ENCODE results near the gene SLC25A34. TPM values are rescaled to one million over a fixed set of nuclear protein-coding genes. Genes with fewer than 3 reads are reported as not detected.
"Not testable (repeated sequence)": the region's sequence is repeated elsewhere in the genome, so short reads cannot be mapped to it uniquely, and the experiment has no call there.

The SLC25A34 gene
- not detected in 2 replicates for total RNA-seq (2014; rRNA removed; shearing (Covaris generic); ENCODE audit: low replicate concordance)

GRCh38 chr1:15736038-15736891 lies at the start of gene SLC25A34:
SLC25A34 (plus strand) TSS chr1:15736258; CDS start chr1:15736486, 228 bp downstream.
- Histone ChIP-seq H3K4me3 (no peak within 1 kb of the TSS), H3K36me3 (peaks cover 13% of the 10 kb centered on the region; the same call in 1 of the 2 replicates), H3K27me3 (no peaks in the 10 kb centered on the region)

GRCh38 chr1:15687446-15687845 lies 48.6 kb upstream of the SLC25A34 start:
- Histone ChIP-seq H3K4me3 (no peak overlapping the region), H3K36me3 (0 out of 2 replicates have a peak, but pooled peaks cover 2% of the 10 kb centered on the region), H3K9me3 (no peaks in the 10 kb centered on the region), H3K27me3 (no peaks in the 10 kb centered on the region)
- DNase-seq, result no peak

More at GRCh38 chr1:15736038-15736891, at the start of gene SLC25A34:
- no peaks in the 10 kb centered on the region for H3K9me3 ChIP-seq
- no peak for DNase-seq

- no peak overlapping the region for H3K4me3 ChIP-seq
- H3K9me3 ChIP-seq, result no peaks in the 10 kb centered on the region
- H3K27me3 ChIP-seq, result no peaks in the 10 kb centered on the region
- DNase-seq, result no peak
- 0 out of 2 replicates have a peak, but pooled peaks cover 6% of the 10 kb centered on the region for H3K36me3 ChIP-seq
Observed at GRCh38 chr1:15690317-15690716, 45.7 kb upstream of the SLC25A34 start.

GRCh38 chr1:15691434-15692032 lies 44.5 kb upstream of the SLC25A34 start:
- H3K36me3 ChIP-seq, result 0 out of 2 replicates have a peak, but pooled peaks cover 7% of the 10 kb centered on the region
- no peak overlapping the region for H3K4me3 ChIP-seq
- no peak for DNase-seq
- no peaks in the 10 kb centered on the region for H3K27me3 ChIP-seq
- H3K9me3 ChIP-seq, result no peaks in the 10 kb centered on the region

GRCh38 chr1:15692121-15692682 lies 43.9 kb upstream of the SLC25A34 start:
- Histone ChIP-seq H3K27me3 (no peaks in the 10 kb centered on the region), H3K36me3 (peaks cover 7% of the 10 kb centered on the region; the same call in 1 of the 2 replicates), H3K4me3 (no peak overlapping the region), H3K9me3 (no peaks in the 10 kb centered on the region)
- DNase-seq, result no peak

GRCh38 chr1:15693371-15693770 lies 42.7 kb upstream of the SLC25A34 start:
- H3K27me3 ChIP-seq, result no peaks in the 10 kb centered on the region
- H3K4me3 ChIP-seq, result no peak overlapping the region
- no peak for DNase-seq
- peaks cover 7% of the 10 kb centered on the region; the same call in 1 of the 2 replicates for H3K36me3 ChIP-seq
- H3K9me3 ChIP-seq, result no peaks in the 10 kb centered on the region

- no peak overlapping the region for H3K4me3 ChIP-seq
- peaks cover 4% of the 10 kb centered on the region; the same call in 1 of the 2 replicates for H3K36me3 ChIP-seq
- DNase-seq, result no peak
- no peaks in the 10 kb centered on the region for H3K9me3 ChIP-seq
- H3K27me3 ChIP-seq, result no peaks in the 10 kb centered on the region
Observed at GRCh38 chr1:15696956-15697521, 39.0 kb upstream of the SLC25A34 start.

- no peak for DNase-seq
- Histone ChIP-seq H3K4me3 (no peak overlapping the region), H3K36me3 (peaks cover 4% of the 10 kb centered on the region; the same call in 1 of the 2 replicates), H3K9me3 (no peaks in the 10 kb centered on the region), H3K27me3 (no peaks in the 10 kb centered on the region)
Observed at GRCh38 chr1:15698201-15698600, 37.9 kb upstream of the SLC25A34 start.

GRCh38 chr1:15699321-15699720 lies 36.7 kb upstream of the SLC25A34 start:
- not testable (repeated sequence) for H3K36me3 ChIP-seq, H3K9me3 ChIP-seq, DNase-seq, H3K4me3 ChIP-seq, H3K27me3 ChIP-seq

- H3K27me3 ChIP-seq, result no peaks in the 10 kb centered on the region
- DNase-seq, result no peak
- H3K4me3 ChIP-seq, result no peak overlapping the region
- peaks cover 8% of the 10 kb centered on the region for H3K36me3 ChIP-seq
- H3K9me3 ChIP-seq, result no peaks in the 10 kb centered on the region
Observed at GRCh38 chr1:15700508-15700907, 35.5 kb upstream of the SLC25A34 start.

- H3K36me3 ChIP-seq, result peaks cover 8% of the 10 kb centered on the region
- no peaks in the 10 kb centered on the region for H3K27me3 ChIP-seq
- H3K4me3 ChIP-seq, result no peak overlapping the region
- no peaks in the 10 kb centered on the region for H3K9me3 ChIP-seq
- DNase-seq, result no peak
Observed at GRCh38 chr1:15701784-15702183, 34.3 kb upstream of the SLC25A34 start.

- Histone ChIP-seq H3K4me3 (no peak overlapping the region), H3K9me3 (no peaks in the 10 kb centered on the region), H3K36me3 (peaks cover 8% of the 10 kb centered on the region), H3K27me3 (no peaks in the 10 kb centered on the region)
- peak; percentile 19 for DNase-seq
Observed at GRCh38 chr1:15702722-15703550, 33.1 kb upstream of the SLC25A34 start.

GRCh38 chr1:15703562-15703961 lies 32.5 kb upstream of the SLC25A34 start:
- no peak overlapping the region for H3K4me3 ChIP-seq
- peaks cover 8% of the 10 kb centered on the region for H3K36me3 ChIP-seq
- H3K27me3 ChIP-seq, result no peaks in the 10 kb centered on the region

GRCh38 chr1:15704526-15705183 lies 31.4 kb upstream of the SLC25A34 start:
- no peaks in the 10 kb centered on the region for H3K27me3 ChIP-seq

More at GRCh38 chr1:15703562-15703961, 32.5 kb upstream of the SLC25A34 start:
- no peaks in the 10 kb centered on the region for H3K9me3 ChIP-seq
- DNase-seq, result peak; percentile 87

GRCh38 chr1:15705184-15705566 lies 30.9 kb upstream of the SLC25A34 start:
- Histone ChIP-seq H3K9me3 (no peaks in the 10 kb centered on the region), H3K27me3 (no peaks in the 10 kb centered on the region), H3K36me3 (peaks cover 8% of the 10 kb centered on the region), H3K4me3 (no peak overlapping the region)
- no peak for DNase-seq

More at GRCh38 chr1:15704526-15705183, 31.4 kb upstream of the SLC25A34 start:
- Histone ChIP-seq H3K4me3 (no peak overlapping the region), H3K9me3 (no peaks in the 10 kb centered on the region), H3K36me3 (peaks cover 8% of the 10 kb centered on the region)
- DNase-seq, result no peak

- Histone ChIP-seq H3K4me3 (no peak overlapping the region), H3K36me3 (peaks cover 8% of the 10 kb centered on the region), H3K9me3 (no peaks in the 10 kb centered on the region), H3K27me3 (no peaks in the 10 kb centered on the region)
- DNase-seq, result no peak
Observed at GRCh38 chr1:15706751-15707150, 29.3 kb upstream of the SLC25A34 start.
